Measurements from ENCODE around the gene INO80B.
A peak's percentile ranks its signal among the peaks of the same experiment; 100 is the strongest.
"Not testable (repeated sequence)": the region's sequence is repeated elsewhere in the genome, so short reads cannot be mapped to it uniquely, and the experiment has no call there.

Gene INO80B

GRCh38 chr2:74454654-74455511 lies at the start of gene INO80B:
TSS of gene INO80B (plus strand) at chr2:74455087. CDS start at chr2:74455117, 30 bp downstream.
- DNase-seq = peak; percentile 96

GRCh38 chr2:74406035-74406434 lies 48.9 kb upstream of the INO80B start:
- DNase-seq = no peak

- no peak for DNase-seq
Measured at GRCh38 chr2:74407682-74408081, 47.2 kb upstream of the INO80B start.

- DNase-seq = no peak
Measured at GRCh38 chr2:74413001-74413698, 41.7 kb upstream of the INO80B start.

GRCh38 chr2:74414441-74414840 lies 40.4 kb upstream of the INO80B start:
- DNase-seq = no peak

- DNase-seq = no peak
Measured at GRCh38 chr2:74414881-74415761, 39.8 kb upstream of the INO80B start.

GRCh38 chr2:74415762-74416395 lies 39.0 kb upstream of the INO80B start:
- no peak for DNase-seq

- DNase-seq = no peak
Measured at GRCh38 chr2:74416778-74417177, 38.1 kb upstream of the INO80B start.

- no peak for DNase-seq
Measured at GRCh38 chr2:74417197-74417596, 37.7 kb upstream of the INO80B start.

- DNase-seq = no peak
Measured at GRCh38 chr2:74417763-74418162, 37.1 kb upstream of the INO80B start.

- DNase-seq = no peak
Measured at GRCh38 chr2:74418312-74418711, 36.6 kb upstream of the INO80B start.

- no peak for DNase-seq
Measured at GRCh38 chr2:74419345-74419744, 35.5 kb upstream of the INO80B start.

- no peak for DNase-seq
Measured at GRCh38 chr2:74420006-74420405, 34.9 kb upstream of the INO80B start.

- DNase-seq = not testable (repeated sequence)
Measured at GRCh38 chr2:74420443-74421103, 34.3 kb upstream of the INO80B start.

- DNase-seq = peak; percentile 90
Measured at GRCh38 chr2:74421221-74421870, 33.5 kb upstream of the INO80B start, which contains the start of the genes C2orf81 and WDR54. TSS of gene C2orf81 (minus strand) at chr2:74421619. CDS start at chr2:74421560, 59 bp downstream. TSS of gene WDR54 (plus strand) at chr2:74421730. CDS start at chr2:74422154, 424 bp downstream.

GRCh38 chr2:74423231-74424095 lies 31.4 kb upstream of the INO80B start:
- no peak for DNase-seq

- no peak for DNase-seq
Measured at GRCh38 chr2:74424139-74424992, 30.5 kb upstream of the INO80B start.

GRCh38 chr2:74424995-74425406 lies 29.9 kb upstream of the INO80B start:
- DNase-seq = no peak

GRCh38 chr2:74425523-74425922 lies 29.4 kb upstream of the INO80B start:
- no peak for DNase-seq

Measured in NCI-H1417 treated with DMSO at 0.1 percent for 48 hours (cell line).